HG02610 (cell line): ENCODE measurements around the gene OSBPL7.

Experiments
- ATAC-seq: cut with Tn5 transposase; IDR thresholded peaks from one replicate; pipeline ENCODE4 v1.9.1; 2021; ENCODE audit warnings: mild to moderate bottlenecking, moderate library complexity; ENCODE audit not compliant: unreplicated experiment

OSBPL7 gene

GRCh38 chr17:47821424-47822391, at the start of gene OSBPL7:
OSBPL7 (minus strand) TSS chr17:47821794; CDS start chr17:47820278, 1,516 bp downstream.
- peak; percentile 82 for ATAC-seq

GRCh38 chr17:47871048-47871447, 49.5 kb upstream of the OSBPL7 start:
- ATAC-seq, result no peak

- ATAC-seq, result no peak
Observed at GRCh38 chr17:47870056-47870455, 48.5 kb upstream of the OSBPL7 start.

- no peak for ATAC-seq
Observed at GRCh38 chr17:47869114-47869513, 47.5 kb upstream of the OSBPL7 start.

GRCh38 chr17:47867813-47868533, 46.4 kb upstream of the OSBPL7 start:
- ATAC-seq, result no peak

- ATAC-seq, result no peak
Observed at GRCh38 chr17:47866941-47867340, 45.3 kb upstream of the OSBPL7 start.

- no peak for ATAC-seq
Observed at GRCh38 chr17:47864791-47865216, 43.2 kb upstream of the OSBPL7 start.

GRCh38 chr17:47862621-47863440, 41.2 kb upstream of the OSBPL7 start:
- ATAC-seq, result no peak

GRCh38 chr17:47860386-47860785, 38.8 kb upstream of the OSBPL7 start:
- no peak for ATAC-seq

- no peak for ATAC-seq
Observed at GRCh38 chr17:47857551-47858455, 36.2 kb upstream of the OSBPL7 start.

- no peak for ATAC-seq
Observed at GRCh38 chr17:47856830-47857229, 35.2 kb upstream of the OSBPL7 start.

- ATAC-seq, result no peak
Observed at GRCh38 chr17:47855737-47856136, 34.1 kb upstream of the OSBPL7 start.

- no peak for ATAC-seq
Observed at GRCh38 chr17:47853616-47854015, 32.0 kb upstream of the OSBPL7 start.

GRCh38 chr17:47852113-47852949, 30.7 kb upstream of the OSBPL7 start:
- no peak for ATAC-seq

- no peak for ATAC-seq
Observed at GRCh38 chr17:47851764-47852112, 30.1 kb upstream of the OSBPL7 start.

- no peak for ATAC-seq
Observed at GRCh38 chr17:47850692-47851573, 29.3 kb upstream of the OSBPL7 start, which contains the start of gene SP6. SP6 (minus strand) TSS chr17:47851163; CDS start chr17:47848429, 2,734 bp downstream.

GRCh38 chr17:47850373-47850691, 28.7 kb upstream of the OSBPL7 start:
- ATAC-seq, result no peak

- ATAC-seq, result no peak
Observed at GRCh38 chr17:47848198-47848513, 26.6 kb upstream of the OSBPL7 start.
